GM19043 (cell line): ENCODE measurements around the gene C5orf63.
A peak's percentile ranks its signal among the peaks of the same experiment; 100 is the strongest.
"Not testable (repeated sequence)": the region's sequence is repeated elsewhere in the genome, so short reads cannot be mapped to it uniquely, and the experiment has no call there.

Experiments used
- ATAC-seq: cut with Tn5 transposase; IDR thresholded peaks from one replicate; pipeline ENCODE4 v1.9.1; 2021; ENCODE audit warnings: low read depth; ENCODE audit not compliant: unreplicated experiment

The C5orf63 gene

DNA sequence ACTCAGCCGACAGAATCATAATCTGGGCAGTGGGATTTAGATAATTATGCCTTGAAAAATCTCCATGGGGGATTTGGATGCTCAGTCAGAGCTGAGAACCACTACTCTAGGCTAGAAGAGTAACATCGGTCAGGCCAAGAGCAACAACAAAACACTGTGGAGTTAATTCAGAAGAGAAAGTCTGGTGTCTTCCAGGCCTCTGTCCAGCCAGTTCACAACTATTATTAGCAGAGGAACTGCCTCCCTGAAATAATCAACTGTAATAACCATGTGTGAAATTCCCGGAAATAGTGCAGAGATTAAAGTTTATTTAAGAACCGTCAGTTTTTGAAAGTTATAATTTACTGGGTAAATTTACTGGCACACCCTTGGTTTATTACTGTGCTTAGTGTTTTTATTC, 34.8 kb downstream of the C5orf63 start:
- no peak for ATAC-seq

- no peak for ATAC-seq
These were observed 41.5 kb downstream of the C5orf63 start for GRCh38 chr5:127031863-127032232.

GRCh38 chr5:127031147-127031862, 42.0 kb downstream of the C5orf63 start:
- ATAC-seq: peak; percentile 13

GRCh38 chr5:127030259-127031146, 42.8 kb downstream of the C5orf63 start, which contains the start of gene MARCHF3:
Gene MARCHF3, minus strand, starts transcription at chr5:127030558. Its CDS starts 112,387 bp downstream, at chr5:126918171.
- ATAC-seq: peak; percentile 89

DNA sequence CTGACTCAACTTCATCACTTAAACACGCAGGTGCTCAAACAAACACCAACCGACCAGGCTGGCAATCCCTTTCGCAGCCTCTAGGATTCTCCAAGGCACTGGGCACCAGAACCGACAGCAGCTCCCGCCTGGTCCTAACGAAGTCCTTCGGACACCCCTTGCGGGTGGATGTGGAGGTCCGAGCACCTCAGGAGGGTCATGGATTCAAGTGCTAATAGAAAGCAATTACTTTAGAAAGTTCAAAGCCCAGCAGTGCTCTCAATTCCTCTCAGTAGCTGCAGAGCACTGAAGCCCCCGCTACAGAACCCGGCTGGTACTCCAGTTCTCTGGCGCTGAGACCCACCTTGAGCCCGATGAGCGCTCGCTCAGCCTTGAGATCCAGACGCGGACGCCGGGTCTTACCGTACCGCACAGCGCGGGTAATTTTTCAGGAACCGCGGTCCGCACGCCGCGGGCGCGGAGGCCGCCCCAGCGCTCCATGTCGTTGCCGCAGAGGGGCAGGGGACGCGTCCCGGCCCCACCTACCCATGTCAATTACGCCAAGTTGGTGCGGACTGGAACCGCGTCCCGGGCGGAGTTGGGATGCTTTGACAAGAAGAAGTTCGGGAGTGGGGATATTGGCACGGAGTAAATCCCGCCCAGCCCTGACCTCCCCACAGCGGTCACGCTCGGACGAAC, 43.6 kb downstream of the C5orf63 start:
- ATAC-seq: peak; percentile 14

GRCh38 chr5:127028822-127029457, 44.4 kb downstream of the C5orf63 start:
- no peak for ATAC-seq

- no peak for ATAC-seq
These were observed 45.8 kb downstream of the C5orf63 start for GRCh38 chr5:127027539-127027938.

GRCh38 chr5:127026166-127026565, 47.1 kb downstream of the C5orf63 start:
- no peak for ATAC-seq

DNA sequence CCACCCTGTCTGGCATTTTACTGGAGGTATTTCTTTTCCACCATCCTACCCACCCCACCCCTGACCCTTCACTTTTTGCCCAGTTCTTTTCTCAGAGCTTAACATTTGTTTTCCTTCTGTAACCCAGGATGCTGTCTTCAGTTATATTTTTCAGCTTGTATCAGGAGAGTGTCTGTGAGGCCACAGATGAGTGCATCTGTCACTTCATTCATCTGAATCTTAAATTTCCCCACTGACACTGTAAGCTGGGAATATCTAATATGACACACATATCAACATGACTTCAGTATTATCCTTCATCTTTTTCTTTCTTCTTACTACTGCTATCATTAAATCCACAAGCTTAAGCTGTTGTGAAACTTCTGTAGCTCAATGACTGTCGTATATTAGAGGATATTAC, 47.8 kb downstream of the C5orf63 start:
- no peak for ATAC-seq

- no peak for ATAC-seq
These were observed 48.5 kb downstream of the C5orf63 start for GRCh38 chr5:127024821-127025220.

GRCh38 chr5:127023552-127024191, 49.6 kb downstream of the C5orf63 start:
- ATAC-seq: not testable (repeated sequence)

DNA sequence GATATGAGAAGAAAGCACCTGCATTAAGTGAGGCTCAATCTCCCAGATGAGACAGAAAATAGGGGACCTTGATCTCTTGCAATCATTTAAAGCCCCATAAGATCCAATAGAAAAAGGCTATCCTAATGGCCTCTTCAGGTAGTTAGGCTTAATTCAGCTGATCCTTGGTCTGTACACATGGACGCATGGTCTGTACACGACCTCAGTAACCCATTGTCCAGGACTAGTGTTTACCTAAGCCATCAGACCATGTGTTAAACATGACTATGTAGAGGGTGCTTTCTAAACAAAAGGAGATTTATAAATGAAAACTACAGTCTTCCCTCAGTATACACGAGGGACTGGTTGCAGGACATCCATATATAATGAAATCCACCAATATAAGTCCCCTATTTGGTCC, 50.5 kb downstream of the C5orf63 start:
- ATAC-seq: no peak

GRCh38 chr5:127019928-127020327, 53.4 kb downstream of the C5orf63 start:
- ATAC-seq: no peak

- not testable (repeated sequence) for ATAC-seq
These were observed 56.6 kb downstream of the C5orf63 start for GRCh38 chr5:127016722-127017121.

- ATAC-seq: no peak
These were observed 57.6 kb downstream of the C5orf63 start for GRCh38 chr5:127015716-127016115.

GRCh38 chr5:127014573-127014972, 58.7 kb downstream of the C5orf63 start:
- ATAC-seq: peak; percentile 36

DNA sequence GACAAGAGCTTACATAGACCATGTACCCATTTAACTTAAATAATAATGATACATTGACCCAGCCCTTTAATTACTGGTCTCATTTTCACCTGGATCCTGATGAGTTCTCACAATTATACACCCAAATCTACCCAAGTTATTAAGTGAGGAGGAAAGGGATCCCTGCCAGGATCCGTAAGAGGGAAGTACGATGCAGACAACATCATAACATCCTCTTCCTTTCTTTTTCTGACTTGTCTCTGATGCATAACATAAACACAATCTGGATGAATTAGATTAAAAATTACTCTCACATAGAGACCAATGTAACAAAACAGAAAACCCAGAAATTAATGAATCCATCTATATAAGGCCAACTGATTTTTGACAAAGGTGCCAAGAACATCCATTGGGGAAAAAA, 59.9 kb downstream of the C5orf63 start:
- no peak for ATAC-seq

GRCh38 chr5:127012916-127013315, 60.4 kb downstream of the C5orf63 start:
- no peak for ATAC-seq

DNA sequence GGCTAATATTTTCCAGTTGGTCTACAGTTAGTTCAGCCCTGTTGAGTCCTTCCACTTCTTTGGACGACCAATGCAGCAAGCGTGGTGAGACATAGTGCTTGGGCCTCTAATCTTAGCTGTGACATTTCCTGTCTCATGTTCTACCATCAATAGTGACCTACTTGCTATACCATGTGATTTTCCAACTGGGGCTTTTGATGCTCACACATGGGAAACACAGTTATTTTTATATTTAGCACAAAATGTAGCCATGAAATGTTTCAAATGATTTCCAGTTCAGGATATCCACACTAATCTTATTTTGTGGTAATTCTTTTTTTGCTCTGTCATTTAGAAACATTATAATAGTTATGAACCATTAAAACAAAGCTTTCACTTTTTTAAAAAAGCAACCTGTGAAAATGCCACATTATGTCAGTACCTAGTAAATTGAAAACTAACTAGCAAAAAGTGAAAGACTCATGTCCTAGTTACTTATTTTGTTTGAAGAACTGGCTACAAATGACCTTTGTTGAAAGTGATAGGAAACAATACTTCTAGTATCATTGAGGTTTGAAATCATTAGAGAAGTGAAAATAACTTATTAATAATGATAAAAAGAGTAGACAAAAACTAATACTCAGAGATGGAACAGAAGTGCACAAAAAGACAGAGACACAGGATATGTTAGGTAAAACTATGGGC, 61.2 kb downstream of the C5orf63 start:
- ATAC-seq: peak; percentile 64

DNA sequence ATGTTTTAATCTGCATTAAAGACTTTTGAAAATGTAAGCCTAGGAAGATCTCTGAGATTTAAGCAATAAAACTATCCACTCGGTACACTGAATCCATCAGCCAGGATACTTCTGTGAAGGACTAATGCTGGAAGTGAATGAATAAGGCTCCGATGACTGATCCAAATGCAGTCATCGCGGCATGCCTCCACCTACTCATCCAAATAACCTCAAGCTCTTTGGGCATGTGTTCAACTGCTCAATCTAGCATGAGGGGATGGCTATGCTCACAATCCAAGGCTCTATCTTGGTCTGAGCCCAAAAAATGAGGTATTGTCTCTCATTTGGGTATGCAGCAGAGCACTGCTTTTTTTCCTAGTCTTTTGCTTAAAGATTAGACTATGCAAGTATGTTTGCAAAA, 62.1 kb downstream of the C5orf63 start:
- ATAC-seq: no peak
